Pancreas (tissue), 10 donors: Measurements from ENCODE around the gene MED15. TPM values are rescaled to one million over a fixed set of nuclear protein-coding genes. Genes with fewer than 3 reads are reported as not detected.

Experiments used
- ATAC-seq, 4 donors: fragments of 200-7000 bp; cut with Tn5 transposase; one replicate each; pipeline versions ENCODE4 v1.8.0 to v1.9.1; 2020; ENCODE audit warnings: mild to moderate bottlenecking in 4 of 4, moderate library complexity in 4 of 4
- DNase-seq, 6 donors: peaks; one replicate each; pipeline ENCODE4 v3.0.0-alpha.2; 2020
- FAIRE-seq: peaks from 2 replicates; lab custom pipeline; 2012; peaks lifted over from hg19 to GRCh38; lab: Jason Lieb, UNC
- H3K27ac ChIP-seq, 4 donors: fragments of 200-600 bp; sonication (generic); 1 replicate in 3 of 4; 2 replicates in 1 of 4; pipeline versions ENCODE4 v1.5.0 to v1.8.0; 2020
- H3K27me3 ChIP-seq, 4 donors: fragments of 200-600 bp; one replicate each; pipeline ENCODE4 v1.8.0; 2021
- H3K36me3 ChIP-seq, 3 donors: fragments of 200-600 bp; sonication (generic) in 1 of 3; one replicate each; pipeline versions ENCODE4 v1.5.0 to v1.8.0; 2020 to 2021
- H3K4me1 ChIP-seq, 3 donors: fragments of 200-600 bp; one replicate each; pipeline ENCODE4 v1.8.0; 2021
- H3K4me3 ChIP-seq, 4 donors: fragments of 200-600 bp; sonication (generic) in 2 of 4; one replicate each; pipeline versions ENCODE4 v1.5.0 to v1.8.0; 2020 to 2021
- H3K9me3 ChIP-seq, 4 donors: fragments of 200-600 bp; one replicate each; pipeline ENCODE4 v1.8.0; 2021
- WGBS, 2 donors: extraction: QIAGEN DNeasy Blood & Tissue Kit; methylation state at CpG; one replicate each; pipeline ENCODE4 v1.1.7; 2013; 5-methylcytosine and 5-hydroxymethylcytosine counted together
- intact Hi-C, 3 donors: fragments of 100-400 bp; cut with DNase I; formaldehyde crosslinking; loops; one replicate each; pipeline versions ENCODE4 v1.11.1 to v1.14.2; 2022
- polyA plus RNA-seq, 2 donors: library from polyadenylated mRNA; stranded (reverse); fragments of 200-250 nt; gene quantifications; one replicate each; pipeline ENCODE4 v1.2.3, GENCODE V29; 2013
- total RNA-seq, 6 donors: library from RNA; stranded (reverse); fragmentation: NEBNext Ultra II Directional in 4 of 6; extraction: Animal tissue kit (Norgen Biotek cat#: 25700) in 4 of 6; gene quantifications; one replicate each; pipeline versions ENCODE4 v1.2.1 to v1.2.4, GENCODE V29; 2021 to 2023
- TF ChIP-seq, protein P1 (sequence below), 4 donors: fragments of 200-600 bp; sonication (generic) in 3 of 4; IDR thresholded peaks; one replicate each; pipeline versions ENCODE4 v1.5.0 to v1.8.0; 2021; ENCODE audit warnings: antibody characterized with exemption in 4 of 4
- donor health status: healthy with polysubstance abuse.
- donor health status: DM: no; HTN: no; CAD: no; lungs with moderate emphysema.
- donor health status: DM: no; HTN: no; CAD: no.
- donor health status: control.
- donor health status: control.
- donor health status: Bipolar disorder and iron deficiency.
- donor health status: DM: yes; HTN: yes; CAD: no.
- donor health status: DM: no; HTN: no; CAD: no.
- donor health status: DM: no; HTN: no; CAD: no.
- donor health status: DM: yes; HTN: yes; CAD: no.

The MED15 gene
- total and polyA plus RNA-seq, 8 donors = 27.1 to 61.7 (median 37.0) TPM

DNA sequence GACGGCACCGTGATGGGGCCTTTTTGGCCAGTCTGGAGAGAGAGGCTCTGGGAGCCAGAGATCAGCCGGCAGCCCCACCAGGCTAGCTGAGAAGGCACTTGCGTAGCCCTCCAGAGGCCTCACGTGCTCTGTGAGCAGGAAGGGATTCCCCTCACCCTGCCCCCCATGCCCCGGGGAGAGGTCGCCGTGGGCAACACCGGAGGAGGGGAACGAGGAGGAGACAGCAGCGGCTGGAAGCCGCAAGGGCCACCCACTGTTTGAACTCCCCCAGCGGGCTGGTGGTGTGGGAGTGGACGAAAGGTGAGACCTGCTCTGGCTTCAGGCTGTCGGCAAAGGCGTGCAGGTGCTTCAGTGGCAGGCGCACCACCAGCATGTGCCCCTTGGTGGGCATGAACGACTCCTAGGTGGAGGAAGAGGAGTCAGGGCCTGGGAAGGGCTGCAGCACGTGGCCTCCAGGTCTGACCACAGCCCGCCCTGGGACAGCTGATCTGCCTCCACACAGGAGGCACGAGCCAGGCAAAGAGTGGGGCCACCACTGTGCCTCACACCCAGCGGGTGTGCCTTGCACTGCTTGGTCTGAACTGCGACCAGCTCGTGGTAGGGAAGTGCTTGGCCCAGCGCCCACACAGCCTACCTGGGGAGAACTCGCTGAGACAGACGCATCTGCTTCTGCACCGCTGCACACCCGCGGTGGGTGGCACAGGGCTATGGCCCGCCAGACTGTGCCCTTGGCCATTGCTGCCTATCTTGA lies 99.9 kb downstream of the MED15 start:
- Histone ChIP-seq H3K4me3 (no peak overlapping the region), H3K9me3 (no peaks in the 10 kb centered on the region), H3K4me1 (no peaks in the 10 kb centered on the region), H3K36me3 (no peaks in the 10 kb centered on the region), H3K27me3 (no peaks in the 10 kb centered on the region), H3K27ac (no peak overlapping the region)
- FAIRE-seq (no peak), ATAC-seq (no peak), DNase-seq (peak in 1 of 6 donors; percentile 81)
- 73 to 76% methylated on average over 31 of the region's 31 CpGs for WGBS, 2 donors
- TF ChIP-seq, protein P1, sequence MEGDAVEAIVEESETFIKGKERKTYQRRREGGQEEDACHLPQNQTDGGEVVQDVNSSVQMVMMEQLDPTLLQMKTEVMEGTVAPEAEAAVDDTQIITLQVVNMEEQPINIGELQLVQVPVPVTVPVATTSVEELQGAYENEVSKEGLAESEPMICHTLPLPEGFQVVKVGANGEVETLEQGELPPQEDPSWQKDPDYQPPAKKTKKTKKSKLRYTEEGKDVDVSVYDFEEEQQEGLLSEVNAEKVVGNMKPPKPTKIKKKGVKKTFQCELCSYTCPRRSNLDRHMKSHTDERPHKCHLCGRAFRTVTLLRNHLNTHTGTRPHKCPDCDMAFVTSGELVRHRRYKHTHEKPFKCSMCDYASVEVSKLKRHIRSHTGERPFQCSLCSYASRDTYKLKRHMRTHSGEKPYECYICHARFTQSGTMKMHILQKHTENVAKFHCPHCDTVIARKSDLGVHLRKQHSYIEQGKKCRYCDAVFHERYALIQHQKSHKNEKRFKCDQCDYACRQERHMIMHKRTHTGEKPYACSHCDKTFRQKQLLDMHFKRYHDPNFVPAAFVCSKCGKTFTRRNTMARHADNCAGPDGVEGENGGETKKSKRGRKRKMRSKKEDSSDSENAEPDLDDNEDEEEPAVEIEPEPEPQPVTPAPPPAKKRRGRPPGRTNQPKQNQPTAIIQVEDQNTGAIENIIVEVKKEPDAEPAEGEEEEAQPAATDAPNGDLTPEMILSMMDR (IDR thresholded peaks at IDR 0.05) = no peak
- intact Hi-C loops = no loop called here

DNA sequence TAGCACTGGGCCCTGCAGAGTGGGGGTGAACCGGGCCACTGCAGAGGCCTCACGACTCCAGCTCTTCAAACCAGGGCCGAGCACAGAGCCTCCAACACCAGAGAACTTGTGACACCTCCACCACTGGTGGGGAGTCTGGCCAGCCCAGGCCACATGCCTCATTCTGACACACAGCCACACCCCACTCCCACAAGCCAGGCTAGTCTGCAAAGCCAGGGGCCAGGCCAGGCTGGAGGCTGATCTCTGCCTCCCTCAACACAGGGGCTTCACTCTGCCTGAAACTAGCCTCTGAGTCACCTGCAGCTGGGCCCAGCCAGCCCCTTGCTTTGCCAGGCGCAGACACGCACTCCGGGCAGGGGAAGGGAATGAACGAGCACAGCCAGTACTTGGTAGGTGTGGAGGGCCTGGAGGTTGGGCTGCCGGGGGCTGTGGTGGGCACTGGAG lies 102.9 kb downstream of the MED15 start:
- 85 to 87% methylated on average over 8 of the region's 8 CpGs for WGBS, 2 donors
- Histone ChIP-seq H3K9me3 (no peaks in the 10 kb centered on the region), H3K36me3 (no peaks in the 10 kb centered on the region), H3K4me3 (no peak overlapping the region), H3K4me1 (no peaks in the 10 kb centered on the region), H3K27ac (no peak overlapping the region), H3K27me3 (no peaks in the 10 kb centered on the region)
- intact Hi-C loops = no loop called here
- FAIRE-seq (no peak), DNase-seq (peak in 1 of 6 donors; percentile 44), ATAC-seq (no peak)
- TF ChIP-seq, protein P1 (IDR thresholded peaks at IDR 0.05) = no peak

DNA sequence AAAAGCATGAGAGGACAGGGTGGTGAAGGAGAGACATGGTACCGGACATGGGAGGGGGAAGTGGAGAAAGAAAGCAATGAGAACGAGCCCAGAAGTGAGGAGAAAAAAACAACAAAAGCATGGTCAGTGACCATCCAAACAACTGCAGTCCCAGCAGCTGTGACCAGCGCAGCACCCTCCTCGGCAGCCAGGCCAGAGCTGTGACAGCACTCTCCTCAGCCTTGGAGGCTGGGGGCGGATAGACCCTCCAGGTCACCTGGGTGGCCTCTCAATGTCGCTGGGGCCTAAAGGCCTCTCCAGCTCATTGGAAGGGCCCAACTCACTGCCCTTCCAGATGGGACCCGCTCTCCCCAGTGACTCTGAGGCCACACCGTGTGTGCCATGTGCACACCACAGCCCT lies 103.3 kb downstream of the MED15 start:
- Histone ChIP-seq H3K4me3 (no peak overlapping the region), H3K4me1 (no peaks in the 10 kb centered on the region), H3K27ac (no peak overlapping the region), H3K27me3 (no peaks in the 10 kb centered on the region), H3K36me3 (no peaks in the 10 kb centered on the region), H3K9me3 (no peaks in the 10 kb centered on the region)
- intact Hi-C loops = no loop called here
- TF ChIP-seq, protein P1 (IDR thresholded peaks at IDR 0.05) = no peak
- FAIRE-seq (no peak), DNase-seq (no peak), ATAC-seq (no peak)
- WGBS, 2 donors = 81 to 83% methylated on average over 8 of the region's 8 CpGs

DNA sequence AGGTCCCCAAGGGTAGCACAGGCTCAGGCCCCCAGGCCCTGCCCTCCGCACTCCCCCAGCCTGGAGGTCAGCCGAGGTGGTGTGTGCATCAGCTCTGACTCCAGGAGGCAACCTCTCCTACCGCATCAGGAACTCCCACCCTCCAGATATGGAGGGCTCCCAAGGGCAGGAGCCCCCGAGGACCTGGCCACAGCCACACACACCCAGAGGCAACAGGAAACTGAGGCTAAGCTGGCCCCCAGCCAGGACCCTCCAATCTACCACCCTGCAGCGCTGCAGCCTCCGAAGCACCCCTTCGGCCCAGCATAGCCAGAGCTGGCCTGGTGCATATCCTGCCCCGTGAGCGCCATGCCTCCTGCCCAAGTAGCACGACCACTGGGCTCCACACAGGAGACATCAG lies 104.0 kb downstream of the MED15 start:
- peak in 1 of 6 donors; percentile 48 for DNase-seq
- no peaks in the 10 kb centered on the region for H3K4me1 ChIP-seq
- no peaks in the 10 kb centered on the region for H3K36me3 ChIP-seq
- ATAC-seq = no peak
- WGBS, 2 donors = 82 to 85% methylated on average over 10 of the region's 10 CpGs
- H3K27me3 ChIP-seq = no peaks in the 10 kb centered on the region
- TF ChIP-seq, protein P1 (IDR thresholded peaks at IDR 0.05) = no peak
- H3K4me3 ChIP-seq = no peak overlapping the region
- no peak for FAIRE-seq
- no peak overlapping the region for H3K27ac ChIP-seq
- intact Hi-C loops = no loop called here
- H3K9me3 ChIP-seq = no peaks in the 10 kb centered on the region

DNA sequence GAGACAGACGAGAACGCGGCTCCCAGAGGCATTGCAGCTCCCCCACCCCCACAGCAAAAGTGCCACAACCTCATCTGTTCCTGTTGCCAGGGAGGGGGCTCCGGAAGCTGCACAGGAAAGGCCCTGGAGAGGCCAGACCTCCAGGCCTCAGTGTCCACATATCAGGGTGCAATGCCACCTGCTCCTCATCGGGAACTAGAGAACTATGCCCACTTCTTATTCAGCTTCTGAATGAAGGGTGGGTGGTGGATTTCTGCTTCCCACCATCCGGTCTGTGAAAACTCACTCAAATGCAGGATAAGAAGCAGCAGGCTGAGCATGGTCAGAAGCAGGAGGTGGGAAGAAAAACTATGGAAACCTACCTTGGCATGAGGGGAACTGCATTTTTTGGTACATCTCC lies 105.9 kb downstream of the MED15 start:
- ATAC-seq (no peak), DNase-seq (no peak), FAIRE-seq (no peak)
- WGBS, 2 donors = 86 to 95% methylated on average over 6 of the region's 6 CpGs
- TF ChIP-seq, protein P1 (IDR thresholded peaks at IDR 0.05) = no peak
- Histone ChIP-seq H3K4me3 (no peak overlapping the region), H3K36me3 (no peaks in the 10 kb centered on the region), H3K27ac (no peak overlapping the region), H3K27me3 (no peaks in the 10 kb centered on the region), H3K9me3 (no peaks in the 10 kb centered on the region), H3K4me1 (no peaks in the 10 kb centered on the region)
- intact Hi-C loops = no loop called here
